CD8-positive, alpha-beta memory T cell (primary cell): ENCODE results near the gene ZNF688. TPM values are rescaled to one million over a fixed set of nuclear protein-coding genes. Genes with fewer than 3 reads are reported as not detected.

ENCODE experiments used
- CTCF ChIA-PET: fragments of 350-600 bp; sonication (Branson Sonifier 250); formaldehyde crosslinking; loops from one replicate; lab custom pipeline; 2021; ENCODE audit warnings: antibody characterized with exemption; lab: Charles Lee
- POLR2A ChIA-PET: fragments of 350-600 bp; sonication (Branson Sonifier 250); formaldehyde crosslinking; loops from one replicate; lab custom pipeline; 2021; ENCODE audit warnings: antibody characterized with exemption; lab: Charles Lee
- DNase-seq, 5 donors: peaks; one replicate each; pipeline versions ENCODE4 v3.0.0 to v3.0.0-alpha.2; 2020 to 2022; ENCODE audit warnings: mixed read lengths in 1 of 5
- H3K27ac ChIP-seq: one replicate; pipeline ENCODE4 v1.7.0; 2013; ENCODE audit warnings: low read depth, mild to moderate bottlenecking, low read length, moderate library complexity
- H3K27me3 ChIP-seq: 2 replicates; pipeline ENCODE4 v1.7.0; 2013; ENCODE audit warnings: low read length, mild to moderate bottlenecking; ENCODE audit not compliant: insufficient read depth, poor library complexity, severe bottlenecking
- H3K36me3 ChIP-seq: 2 replicates; pipeline ENCODE4 v1.7.0; 2013; ENCODE audit warnings: mild to moderate bottlenecking, low read length, moderate library complexity; ENCODE audit not compliant: insufficient read depth
- H3K4me1 ChIP-seq: 2 replicates; pipeline ENCODE4 v1.7.0; 2013; ENCODE audit warnings: mild to moderate bottlenecking, low read length, moderate library complexity; ENCODE audit not compliant: insufficient read depth
- H3K4me3 ChIP-seq: 2 replicates; pipeline ENCODE4 v1.7.0; 2013; ENCODE audit warnings: mild to moderate bottlenecking, low read length
- H3K9me3 ChIP-seq: 2 replicates; pipeline ENCODE4 v1.7.0; 2013; ENCODE audit warnings: mild to moderate bottlenecking, low read length
- H3K27ac Mint-ChIP-seq, 8 donors: one replicate each; pipeline ENCODE4 v1.8.0; 2020 to 2021; ENCODE audit warnings: mixed read lengths in 8 of 8, mild to moderate bottlenecking in 6 of 8, inconsistent platforms in 3 of 8, moderate library complexity in 3 of 8
- H3K27me3 Mint-ChIP-seq, 2 donors: one replicate each; pipeline ENCODE4 v1.8.0; 2020 to 2021; ENCODE audit warnings: mixed read lengths in 2 of 2, mild to moderate bottlenecking in 1 of 2, moderate library complexity in 1 of 2
- H3K36me3 Mint-ChIP-seq, 3 donors: one replicate each; pipeline ENCODE4 v1.8.0; 2020 to 2021; ENCODE audit warnings: mixed read lengths in 3 of 3, inconsistent platforms in 1 of 3, mild to moderate bottlenecking in 1 of 3
- H3K4me1 Mint-ChIP-seq, 3 donors: one replicate each; pipeline ENCODE4 v1.8.0; 2020 to 2021; ENCODE audit warnings: mixed read lengths in 3 of 3, inconsistent platforms in 1 of 3, mild to moderate bottlenecking in 1 of 3
- H3K4me3 Mint-ChIP-seq, 7 donors: one replicate each; pipeline ENCODE4 v1.8.0; 2020 to 2021; ENCODE audit warnings: mixed read lengths in 7 of 7, mild to moderate bottlenecking in 6 of 7, moderate library complexity in 4 of 7, inconsistent platforms in 2 of 7
- H3K9me3 Mint-ChIP-seq, 5 donors: one replicate each; pipeline ENCODE4 v1.8.0; 2020 to 2022; ENCODE audit warnings: mixed read lengths in 5 of 5, mild to moderate bottlenecking in 3 of 5, moderate library complexity in 2 of 5, inconsistent platforms in 1 of 5
- polyA plus RNA-seq: library from polyadenylated mRNA; unstranded; fragments of 300-500 nt; fragmentation: Illumina TruSeq; gene quantifications from one replicate; pipeline ENCODE4 v1.2.3, GENCODE V29; 2021
- total RNA-seq, 2 experiments: library from RNA; stranded (reverse); gene quantifications; one replicate each; pipeline ENCODE4 v1.2.3, GENCODE V29; 2021

Gene ZNF688
- total and polyA plus RNA-seq, 3 experiments from 2014 or later = 9.6 to 28.5 (median 10.8) TPM

GRCh38 chr16:30585022-30585399 is 13.5 kb upstream of the ZNF688 start:
- Mint-ChIP-seq H3K4me3 (peak overlapping the region; percentile 78 to 91 (median 84)), H3K36me3 (peaks cover 0 to 30% (median 2%) of the 10 kb centered on the region in 3 donors), H3K27ac (peak overlapping the region; percentile 12 to 92 (median 67)), H3K9me3 (no peaks in the 10 kb centered on the region), H3K4me1 (peaks cover 24 to 32% (median 29%) of the 10 kb centered on the region in 3 donors), H3K27me3 (peaks cover 0 to 3% of the 10 kb centered on the region in 2 donors)
- no peaks in the 10 kb centered on the region for H3K9me3 ChIP-seq
- ChIA-PET POLR2A (interaction anchor here (0.6 to 3.1 kb wide), 4 partner anchors 13 to 27 kb away, joined by 3 to 20 read pairs (median 4); partner anchors contain the start of genes ZNF688, ZNF689 and ZNF764), CTCF (interaction anchor here (1.2 to 1.8 kb wide), 4 partner anchors 12 to 50 kb away, joined by 3 to 5 read pairs (median 4); partner anchors contain the start of genes ZNF688 and ZNF747)
- no peak for DNase-seq
- H3K4me3 ChIP-seq = peak overlapping the region; percentile 95
- peaks cover 12% of the 10 kb centered on the region for H3K4me1 ChIP-seq
- peak overlapping the region; percentile 71 for H3K27ac ChIP-seq
- no peaks in the 10 kb centered on the region for H3K36me3 ChIP-seq
- no peaks in the 10 kb centered on the region for H3K27me3 ChIP-seq

GRCh38 chr16:30582611-30583340 is 11.3 kb upstream of the ZNF688 start:
- Mint-ChIP-seq H3K36me3 (peaks cover 0 to 40% (median 2%) of the 10 kb centered on the region in 3 donors), H3K4me1 (peaks cover 24 to 36% (median 26%) of the 10 kb centered on the region in 3 donors), H3K27ac (no peak overlapping the region), H3K9me3 (no peaks in the 10 kb centered on the region), H3K4me3 (peak overlapping the region in 1 of 7 donors; percentile 36), H3K27me3 (peaks cover 0 to 3% of the 10 kb centered on the region in 2 donors)
- ChIA-PET CTCF (interaction anchor here (1.3 kb wide), 1 partner anchor 16 kb away, joined by 3 read pairs; no protein-coding TSS in a partner anchor), POLR2A (interaction anchor here (1.1 kb wide), 1 partner anchor 11 kb away, joined by 4 read pairs; the partner anchor contains the start of gene ZNF688)
- Histone ChIP-seq H3K4me3 (no peak overlapping the region), H3K36me3 (no peaks in the 10 kb centered on the region), H3K9me3 (no peaks in the 10 kb centered on the region), H3K27me3 (no peaks in the 10 kb centered on the region), H3K27ac (no peak overlapping the region), H3K4me1 (peaks cover 12% of the 10 kb centered on the region)
- no peak for DNase-seq

- CTCF ChIA-PET = interaction anchor here (1.2 to 1.3 kb wide), 2 partner anchors 18 to 47 kb away, joined by 3 read pairs; no protein-coding TSS in a partner anchor
- POLR2A ChIA-PET = interaction anchor here (0.6 to 0.8 kb wide), 3 partner anchors 10 to 87 kb away, joined by 3 to 6 read pairs (median 5); partner anchors contain the start of gene ZNF688
- Histone ChIP-seq H3K9me3 (no peaks in the 10 kb centered on the region), H3K27me3 (no peaks in the 10 kb centered on the region), H3K36me3 (no peaks in the 10 kb centered on the region), H3K4me3 (no peak overlapping the region), H3K4me1 (peaks cover 12% of the 10 kb centered on the region), H3K27ac (no peak overlapping the region)
- H3K27me3 Mint-ChIP-seq = peaks cover 0 to 3% of the 10 kb centered on the region in 2 donors
- peak overlapping the region in 1 of 7 donors; percentile 15 for H3K4me3 Mint-ChIP-seq
- H3K4me1 Mint-ChIP-seq = peaks cover 20 to 27% (median 22%) of the 10 kb centered on the region in 3 donors
- DNase-seq = no peak
- H3K27ac Mint-ChIP-seq = no peak overlapping the region
- no peaks in the 10 kb centered on the region for H3K9me3 Mint-ChIP-seq
- H3K36me3 Mint-ChIP-seq = peaks cover 0 to 41% (median 2%) of the 10 kb centered on the region in 3 donors
Observed at GRCh38 chr16:30581457-30581856, 9.9 kb upstream of the ZNF688 start.

- Histone ChIP-seq H3K9me3 (no peaks in the 10 kb centered on the region), H3K27me3 (no peaks in the 10 kb centered on the region), H3K36me3 (no peaks in the 10 kb centered on the region), H3K4me1 (peaks cover 19% of the 10 kb centered on the region), H3K27ac (no peak overlapping the region), H3K4me3 (no peak overlapping the region)
- Mint-ChIP-seq H3K9me3 (no peaks in the 10 kb centered on the region), H3K4me1 (peaks cover 12 to 31% (median 18%) of the 10 kb centered on the region in 3 donors), H3K27ac (peak overlapping the region in 3 of 8 donors; percentile 11 to 66 (median 25)), H3K36me3 (peaks cover 0 to 25% (median 2%) of the 10 kb centered on the region in 3 donors), H3K4me3 (peak overlapping the region in 2 of 7 donors; percentile 2 to 71), H3K27me3 (no peaks in the 10 kb centered on the region)
- POLR2A ChIA-PET = no interaction called here
- CTCF ChIA-PET = no interaction called here
- DNase-seq = no peak
Observed at GRCh38 chr16:30574678-30575077, 3.2 kb upstream of the ZNF688 start.

- H3K9me3 Mint-ChIP-seq = no peaks in the 10 kb centered on the region
- Histone ChIP-seq H3K9me3 (no peaks in the 10 kb centered on the region), H3K27me3 (no peaks in the 10 kb centered on the region), H3K4me1 (peaks cover 44% of the 10 kb centered on the region), H3K4me3 (peak overlapping the region; percentile 78), H3K36me3 (no peaks in the 10 kb centered on the region), H3K27ac (peak overlapping the region; percentile 92)
- H3K27me3 Mint-ChIP-seq = no peaks in the 10 kb centered on the region
- peaks cover 20 to 53% (median 35%) of the 10 kb centered on the region in 3 donors for H3K4me1 Mint-ChIP-seq
- peak overlapping the region; percentile 82 to 95 (median 90) for H3K4me3 Mint-ChIP-seq
- DNase-seq = no peak
- POLR2A ChIA-PET = interaction anchor here (0.6 to 2.8 kb wide), 13 partner anchors 9 to 153 kb away, joined by 3 to 55 read pairs (median 8); partner anchors contain the start of genes PRR14, ZNF747, ZNF764 and ZNF785
- peaks cover 0 to 15% (median 2%) of the 10 kb centered on the region in 3 donors for H3K36me3 Mint-ChIP-seq
- peak overlapping the region; percentile 77 to 97 (median 90) for H3K27ac Mint-ChIP-seq
- CTCF ChIA-PET = interaction anchor here (0.9 to 2.7 kb wide), 7 partner anchors 13 to 121 kb away, joined by 3 to 23 read pairs (median 5); partner anchors contain the start of genes ZNF747 and ZNF764
Observed at GRCh38 chr16:30570636-30571444, 674 bp downstream of the ZNF688 start.

- Mint-ChIP-seq H3K27me3 (no peaks in the 10 kb centered on the region), H3K9me3 (no peaks in the 10 kb centered on the region), H3K27ac (peak overlapping the region in 7 of 8 donors; percentile 36 to 97 (median 88)), H3K36me3 (peaks cover 0 to 15% (median 2%) of the 10 kb centered on the region in 3 donors), H3K4me1 (peaks cover 20 to 53% (median 35%) of the 10 kb centered on the region in 3 donors), H3K4me3 (peak overlapping the region in 6 of 7 donors; percentile 15 to 92 (median 87))
- no peaks in the 10 kb centered on the region for H3K9me3 ChIP-seq
- CTCF ChIA-PET = interaction anchor here (2.4 to 2.7 kb wide), 3 partner anchors 12 to 120 kb away, joined by 8 to 23 read pairs (median 19); partner anchors contain the start of genes ZNF747 and ZNF764
- no peaks in the 10 kb centered on the region for H3K36me3 ChIP-seq
- H3K27ac ChIP-seq = no peak overlapping the region
- H3K4me1 ChIP-seq = peaks cover 44% of the 10 kb centered on the region
- no peak overlapping the region for H3K4me3 ChIP-seq
- no peak for DNase-seq
- POLR2A ChIA-PET = interaction anchor here (1.0 to 2.8 kb wide), 5 partner anchors 8 to 43 kb away, joined by 3 to 55 read pairs (median 20); partner anchors contain the start of genes ZNF747, ZNF764 and ZNF785
- no peaks in the 10 kb centered on the region for H3K27me3 ChIP-seq
Observed at GRCh38 chr16:30569746-30570635, 1.5 kb downstream of the ZNF688 start.
